ENCODE results near the gene SPPL3. TPM values are rescaled to one million over a fixed set of nuclear protein-coding genes. Genes with fewer than 3 reads are reported as not detected.

The SPPL3 gene
- total RNA-seq, 4 donors from 2014 or later: 30.3 to 47.1 (median 34.2) TPM

DNA sequence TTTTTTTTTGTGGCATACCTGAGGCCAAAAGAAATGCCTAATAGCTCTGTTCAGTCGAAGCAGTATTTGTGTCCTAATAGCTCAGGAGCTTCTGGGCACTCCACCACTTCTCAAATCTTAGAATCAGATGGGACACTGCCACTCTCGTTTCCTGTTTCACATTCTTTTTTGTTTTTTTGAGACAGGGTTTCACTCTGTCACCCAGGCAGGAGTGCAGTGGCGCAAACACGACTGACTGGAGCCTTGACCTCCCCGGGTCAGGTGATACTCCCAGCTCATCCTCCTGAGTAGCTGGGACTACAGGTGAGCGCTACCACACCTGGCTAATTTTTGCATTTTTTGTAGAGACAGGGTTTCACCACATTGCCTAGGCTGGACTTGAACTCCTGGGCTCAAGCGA, 52.7 kb downstream of the SPPL3 start:
- H3K4me3 ChIP-seq: no peak overlapping the region
- 70 to 78% methylated on average over 7 of the region's 7 CpGs for WGBS, 2 donors
- no peak for DNase-seq
- H3K9me3 ChIP-seq: no peaks in the 10 kb centered on the region
- H3K27ac ChIP-seq: no peak overlapping the region
- intact Hi-C loops (cut with DNase I): no loop called here
- H3K4me1 ChIP-seq: peaks cover 21 to 92% (median 41%) of the 10 kb centered on the region in 3 donors
- H3K27me3 ChIP-seq: no peaks in the 10 kb centered on the region
- H3K36me3 ChIP-seq: no peaks in the 10 kb centered on the region
- TF ChIP-seq POLR2A (IDR thresholded peaks at IDR 0.05) (no peak), CTCF (IDR thresholded peaks at IDR 0.05) (no peak)

DNA sequence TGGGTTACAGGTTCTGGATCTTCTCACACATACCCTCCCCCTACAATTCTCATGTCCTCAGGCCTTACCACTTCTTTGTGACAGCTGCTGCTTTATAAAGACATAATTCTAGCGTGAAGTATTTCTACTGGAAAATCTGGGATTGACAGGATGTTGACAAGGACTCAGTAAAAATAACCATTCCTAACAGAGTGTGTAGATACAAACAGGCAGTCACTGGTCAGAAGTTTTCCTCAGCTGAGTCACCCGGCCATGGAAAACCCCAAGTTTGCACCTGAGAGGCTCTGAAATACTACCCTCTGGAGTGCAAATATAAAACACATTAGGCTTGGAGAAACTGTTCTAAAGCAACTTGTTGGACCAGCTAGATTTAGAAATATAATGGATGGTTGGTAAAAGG, 54.4 kb downstream of the SPPL3 start:
- intact Hi-C loops (cut with DNase I): no loop called here
- Histone ChIP-seq H3K4me1 (peaks cover 25 to 95% (median 40%) of the 10 kb centered on the region in 3 donors), H3K27me3 (no peaks in the 10 kb centered on the region), H3K4me3 (no peak overlapping the region), H3K27ac (peak overlapping the region; percentile 4 to 47 (median 31)), H3K9me3 (no peaks in the 10 kb centered on the region), H3K36me3 (peaks cover 0 to 7% (median 0%) of the 10 kb centered on the region in 3 donors)
- 5 to 28% methylated on average over 2 of the region's 2 CpGs for WGBS, 2 donors
- no peak for DNase-seq
- TF ChIP-seq POLR2A (IDR thresholded peaks at IDR 0.05) (no peak), CTCF (IDR thresholded peaks at IDR 0.05) (no peak)

DNA sequence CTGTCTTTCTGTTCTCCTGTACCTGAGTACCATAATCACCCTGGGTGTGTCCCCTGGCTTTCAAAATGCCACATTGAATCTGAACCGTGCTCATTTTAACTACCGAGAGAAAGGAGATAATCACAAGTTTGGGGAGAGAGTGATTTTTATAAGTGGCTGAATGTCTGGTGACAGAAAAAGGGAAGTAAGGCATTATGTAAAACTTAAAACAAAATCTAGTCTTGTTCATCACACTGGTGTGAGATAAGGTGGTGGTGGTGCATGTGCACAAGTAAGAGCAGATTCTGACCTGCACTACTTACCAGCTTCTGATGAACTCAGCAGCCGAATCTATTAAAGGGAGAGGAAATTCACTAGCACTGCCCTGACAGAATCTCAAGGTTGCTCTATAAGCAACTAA, 56.3 kb downstream of the SPPL3 start:
- peaks cover 25 to 89% (median 38%) of the 10 kb centered on the region in 3 donors for H3K4me1 ChIP-seq
- DNase-seq: no peak
- no peaks in the 10 kb centered on the region for H3K9me3 ChIP-seq
- TF ChIP-seq POLR2A (IDR thresholded peaks at IDR 0.05) (no peak), CTCF (IDR thresholded peaks at IDR 0.05) (no peak)
- peak overlapping the region in 3 of 4 donors; percentile 29 to 51 (median 51) for H3K27ac ChIP-seq
- WGBS, 2 donors: 10 to 44% methylated on average over 3 of the region's 3 CpGs
- no peak overlapping the region for H3K4me3 ChIP-seq
- intact Hi-C loops (cut with DNase I): no loop called here
- H3K27me3 ChIP-seq: no peaks in the 10 kb centered on the region
- H3K36me3 ChIP-seq: peaks cover 0 to 8% (median 0%) of the 10 kb centered on the region in 3 donors

- WGBS, 2 donors: 34 to 45% methylated on average over 4 of the region's 4 CpGs
- no peak overlapping the region for H3K4me3 ChIP-seq
Observed at GRCh38 chr12:120847392-120847791, 56.8 kb downstream of the SPPL3 start.

GRCh38 chr12:120846721-120847120, 57.4 kb downstream of the SPPL3 start:
- H3K4me1 ChIP-seq: peaks cover 22 to 84% (median 38%) of the 10 kb centered on the region in 3 donors
- intact Hi-C loops (cut with DNase I): no loop called here

More at GRCh38 chr12:120847392-120847791, 56.8 kb downstream of the SPPL3 start:
- H3K27me3 ChIP-seq: no peaks in the 10 kb centered on the region
- DNase-seq: no peak
- peaks cover 25 to 88% (median 38%) of the 10 kb centered on the region in 3 donors for H3K4me1 ChIP-seq
- peaks cover 0 to 8% (median 0%) of the 10 kb centered on the region in 3 donors for H3K36me3 ChIP-seq
- H3K9me3 ChIP-seq: no peaks in the 10 kb centered on the region
- intact Hi-C loops (cut with DNase I): no loop called here
- no peak for TF ChIP-seq CTCF (IDR thresholded peaks at IDR 0.05)
- TF ChIP-seq POLR2A (IDR thresholded peaks at IDR 0.05): no peak
- H3K27ac ChIP-seq: peak overlapping the region in 3 of 4 donors; percentile 29 to 51 (median 51)

More at GRCh38 chr12:120846721-120847120, 57.4 kb downstream of the SPPL3 start:
- Histone ChIP-seq H3K36me3 (peaks cover 0 to 8% (median 0%) of the 10 kb centered on the region in 3 donors), H3K9me3 (no peaks in the 10 kb centered on the region), H3K27me3 (no peaks in the 10 kb centered on the region), H3K27ac (peak overlapping the region in 1 of 4 donors; percentile 51), H3K4me3 (no peak overlapping the region)
- DNase-seq: no peak
- no peak for TF ChIP-seq CTCF (IDR thresholded peaks at IDR 0.05)
- TF ChIP-seq POLR2A (IDR thresholded peaks at IDR 0.05): no peak

All from esophagus squamous epithelium (tissue), 5 donors.